Nephron progenitor cell (in vitro differentiated cells): Measurements from ENCODE around the gene MYL6.

Source experiments
- DNase-seq: peaks from one replicate; pipeline ENCODE4 v3.0.0; 2021
- H3K27ac Mint-ChIP-seq: 2 replicates; pipeline ENCODE4 v1.8.0; 2021; ENCODE audit warnings: mild to moderate bottlenecking, moderate library complexity, mixed read lengths
- H3K27me3 Mint-ChIP-seq: 2 replicates; pipeline ENCODE4 v1.8.0; 2021; ENCODE audit warnings: mild to moderate bottlenecking, low read depth, mixed read lengths; ENCODE audit not compliant: poor library complexity
- H3K36me3 Mint-ChIP-seq: 2 replicates; pipeline ENCODE4 v1.8.0; 2021; ENCODE audit warnings: low read depth, mixed read lengths
- H3K4me1 Mint-ChIP-seq: 2 replicates; pipeline ENCODE4 v1.8.0; 2021; ENCODE audit warnings: mixed read lengths
- H3K4me3 Mint-ChIP-seq: 2 replicates; pipeline ENCODE4 v1.8.0; 2021; ENCODE audit warnings: mild to moderate bottlenecking, moderate library complexity, mixed read lengths
- H3K9me3 Mint-ChIP-seq: 2 replicates; pipeline ENCODE4 v1.8.0; 2021; ENCODE audit warnings: mild to moderate bottlenecking, moderate library complexity, mixed read lengths
- CTCF ChIP-seq: fragments of 200-600 bp; sonication (generic); IDR thresholded peaks from 2 replicates; pipeline ENCODE4 v1.5.0; 2021; ENCODE audit warnings: antibody characterized with exemption

MYL6 gene

GRCh38 chr12:56197921-56198635 is 39.9 kb downstream of the MYL6 start:
- Mint-ChIP-seq H3K4me3 (no peak overlapping the region), H3K9me3 (no peaks in the 10 kb centered on the region), H3K27ac (no peak overlapping the region), H3K27me3 (no peaks in the 10 kb centered on the region), H3K36me3 (peaks cover 10% of the 10 kb centered on the region), H3K4me1 (no peaks in the 10 kb centered on the region)
- TF ChIP-seq CTCF = no peak
- no peak for DNase-seq

GRCh38 chr12:56198836-56199235 is 40.7 kb downstream of the MYL6 start:
- Mint-ChIP-seq H3K27ac (no peak overlapping the region), H3K4me1 (no peaks in the 10 kb centered on the region), H3K9me3 (no peaks in the 10 kb centered on the region), H3K27me3 (no peaks in the 10 kb centered on the region), H3K4me3 (no peak overlapping the region), H3K36me3 (peaks cover 10% of the 10 kb centered on the region)
- DNase-seq = no peak
- TF ChIP-seq CTCF = no peak

GRCh38 chr12:56202366-56202765 is 44.2 kb downstream of the MYL6 start:
- TF ChIP-seq CTCF = no peak
- peak overlapping the region; percentile 4 for H3K27ac Mint-ChIP-seq
- H3K4me1 Mint-ChIP-seq = no peaks in the 10 kb centered on the region
- H3K9me3 Mint-ChIP-seq = no peaks in the 10 kb centered on the region
- no peak for DNase-seq
- no peaks in the 10 kb centered on the region for H3K27me3 Mint-ChIP-seq
- peaks cover 19% of the 10 kb centered on the region for H3K36me3 Mint-ChIP-seq
- H3K4me3 Mint-ChIP-seq = no peak overlapping the region

- H3K27ac Mint-ChIP-seq = peak overlapping the region; percentile 4
- DNase-seq = no peak
- H3K27me3 Mint-ChIP-seq = no peaks in the 10 kb centered on the region
- peaks cover 23% of the 10 kb centered on the region for H3K36me3 Mint-ChIP-seq
- H3K4me3 Mint-ChIP-seq = no peak overlapping the region
- no peaks in the 10 kb centered on the region for H3K4me1 Mint-ChIP-seq
- TF ChIP-seq CTCF = no peak
- no peaks in the 10 kb centered on the region for H3K9me3 Mint-ChIP-seq
Observed at GRCh38 chr12:56202838-56203237, 44.7 kb downstream of the MYL6 start.

GRCh38 chr12:56204275-56204674 is 46.1 kb downstream of the MYL6 start:
- Mint-ChIP-seq H3K9me3 (no peaks in the 10 kb centered on the region), H3K27ac (no peak overlapping the region), H3K4me1 (no peaks in the 10 kb centered on the region), H3K27me3 (no peaks in the 10 kb centered on the region), H3K36me3 (peaks cover 33% of the 10 kb centered on the region), H3K4me3 (no peak overlapping the region)
- DNase-seq = no peak
- TF ChIP-seq CTCF = no peak

- no peak overlapping the region for H3K4me3 Mint-ChIP-seq
- no peak for TF ChIP-seq CTCF
- no peaks in the 10 kb centered on the region for H3K9me3 Mint-ChIP-seq
- DNase-seq = no peak
- no peaks in the 10 kb centered on the region for H3K27me3 Mint-ChIP-seq
- peaks cover 44% of the 10 kb centered on the region for H3K36me3 Mint-ChIP-seq
- H3K27ac Mint-ChIP-seq = no peak overlapping the region
- no peaks in the 10 kb centered on the region for H3K4me1 Mint-ChIP-seq
Observed at GRCh38 chr12:56205445-56205844, 47.3 kb downstream of the MYL6 start.
